ENCODE results near the gene TMEM132D. TPM values are rescaled to one million over a fixed set of nuclear protein-coding genes. Genes with fewer than 3 reads are reported as not detected.

TMEM132D gene
- total and polyA plus RNA-seq, 4 donors = 0.01 to 0.14 (median 0.08) TPM

DNA sequence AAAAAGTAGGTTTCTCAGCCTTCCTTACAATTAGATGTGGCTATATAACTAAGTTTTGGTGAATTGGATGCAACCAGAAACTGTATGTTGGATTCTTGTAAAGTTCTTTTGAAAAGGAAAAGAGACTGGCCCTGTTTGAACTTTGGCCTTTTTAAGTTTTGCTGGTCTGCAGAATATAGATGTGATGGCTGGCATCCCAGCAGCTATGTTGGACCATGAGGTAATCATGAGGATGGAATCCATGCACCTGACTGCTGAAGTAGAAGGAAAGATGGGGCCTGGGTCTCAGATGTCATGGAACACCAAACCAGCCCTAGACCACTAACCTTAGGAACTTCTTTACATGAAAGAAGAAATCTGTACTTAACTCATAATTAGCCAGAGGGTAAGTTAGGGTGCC is 568.1 kb downstream of the TMEM132D start:
- Histone ChIP-seq H3K9ac (ENCODE audit: low read depth in 1 of 2, low read length in 2 of 2) (no peak overlapping the region), H3K27me3 (ENCODE audit: control insufficient read depth in 4 of 4, insufficient read depth in 4 of 4, low read length in 3 of 4) (peaks cover 0 to 4% (median 0%) of the 10 kb centered on the region in 4 donors), H3K9me3 (ENCODE audit: control insufficient read depth in 4 of 4, low read length in 3 of 4) (peaks cover 0 to 6% (median under 1%) of the 10 kb centered on the region in 4 donors), H3K36me3 (ENCODE audit: control insufficient read depth in 4 of 4, insufficient read depth in 3 of 4, low read depth in 1 of 4, low read length in 3 of 4) (no peaks in the 10 kb centered on the region), H3K27ac (ENCODE audit: low read depth in 1 of 2, low read length in 2 of 2) (no peak overlapping the region), H3K4me3 (ENCODE audit: low read depth in 1 of 3, low read length in 3 of 3) (no peak overlapping the region), H3K4me1 (ENCODE audit: control insufficient read depth in 4 of 4, insufficient read depth in 4 of 4, low read length in 3 of 4) (no peaks in the 10 kb centered on the region)
- no peak for TF ChIP-seq TAF1 (conservative IDR thresholded peaks at IDR 0.05)
- no peak for TF ChIP-seq FOXA2 (IDR thresholded peaks at IDR 0.05)
- TF ChIP-seq, protein P1, sequence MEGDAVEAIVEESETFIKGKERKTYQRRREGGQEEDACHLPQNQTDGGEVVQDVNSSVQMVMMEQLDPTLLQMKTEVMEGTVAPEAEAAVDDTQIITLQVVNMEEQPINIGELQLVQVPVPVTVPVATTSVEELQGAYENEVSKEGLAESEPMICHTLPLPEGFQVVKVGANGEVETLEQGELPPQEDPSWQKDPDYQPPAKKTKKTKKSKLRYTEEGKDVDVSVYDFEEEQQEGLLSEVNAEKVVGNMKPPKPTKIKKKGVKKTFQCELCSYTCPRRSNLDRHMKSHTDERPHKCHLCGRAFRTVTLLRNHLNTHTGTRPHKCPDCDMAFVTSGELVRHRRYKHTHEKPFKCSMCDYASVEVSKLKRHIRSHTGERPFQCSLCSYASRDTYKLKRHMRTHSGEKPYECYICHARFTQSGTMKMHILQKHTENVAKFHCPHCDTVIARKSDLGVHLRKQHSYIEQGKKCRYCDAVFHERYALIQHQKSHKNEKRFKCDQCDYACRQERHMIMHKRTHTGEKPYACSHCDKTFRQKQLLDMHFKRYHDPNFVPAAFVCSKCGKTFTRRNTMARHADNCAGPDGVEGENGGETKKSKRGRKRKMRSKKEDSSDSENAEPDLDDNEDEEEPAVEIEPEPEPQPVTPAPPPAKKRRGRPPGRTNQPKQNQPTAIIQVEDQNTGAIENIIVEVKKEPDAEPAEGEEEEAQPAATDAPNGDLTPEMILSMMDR (IDR thresholded peaks at IDR 0.05; ENCODE audit: low read depth, low read length, missing input control) = no peak
- TF ChIP-seq RXRA (IDR thresholded peaks at IDR 0.05) = no peak
- TF ChIP-seq SP1 (IDR thresholded peaks at IDR 0.05) = no peak
- TF ChIP-seq, protein P2, sequence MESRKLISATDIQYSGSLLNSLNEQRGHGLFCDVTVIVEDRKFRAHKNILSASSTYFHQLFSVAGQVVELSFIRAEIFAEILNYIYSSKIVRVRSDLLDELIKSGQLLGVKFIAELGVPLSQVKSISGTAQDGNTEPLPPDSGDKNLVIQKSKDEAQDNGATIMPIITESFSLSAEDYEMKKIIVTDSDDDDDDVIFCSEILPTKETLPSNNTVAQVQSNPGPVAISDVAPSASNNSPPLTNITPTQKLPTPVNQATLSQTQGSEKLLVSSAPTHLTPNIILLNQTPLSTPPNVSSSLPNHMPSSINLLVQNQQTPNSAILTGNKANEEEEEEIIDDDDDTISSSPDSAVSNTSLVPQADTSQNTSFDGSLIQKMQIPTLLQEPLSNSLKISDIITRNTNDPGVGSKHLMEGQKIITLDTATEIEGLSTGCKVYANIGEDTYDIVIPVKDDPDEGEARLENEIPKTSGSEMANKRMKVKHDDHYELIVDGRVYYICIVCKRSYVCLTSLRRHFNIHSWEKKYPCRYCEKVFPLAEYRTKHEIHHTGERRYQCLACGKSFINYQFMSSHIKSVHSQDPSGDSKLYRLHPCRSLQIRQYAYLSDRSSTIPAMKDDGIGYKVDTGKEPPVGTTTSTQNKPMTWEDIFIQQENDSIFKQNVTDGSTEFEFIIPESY (IDR thresholded peaks at IDR 0.05) = no peak
- TF ChIP-seq GABPA (IDR thresholded peaks at IDR 0.05 in 1 of 2, conservative IDR thresholded peaks at IDR 0.05 in 1 of 2) = no peak
- TF ChIP-seq MAX (IDR thresholded peaks at IDR 0.05) = no peak
- TF ChIP-seq YY1 (IDR thresholded peaks at IDR 0.05) = no peak
- no peak for TF ChIP-seq RAD21 (IDR thresholded peaks at IDR 0.05)
- TF ChIP-seq HNF4G (IDR thresholded peaks at IDR 0.05) = no peak
- TF ChIP-seq EGR1 (IDR thresholded peaks at IDR 0.05; ENCODE audit: low read depth in 2 of 2) = no peak
- TF ChIP-seq HNF4A (conservative IDR thresholded peaks at IDR 0.05) = no peak
- no peak for TF ChIP-seq REST (IDR thresholded peaks at IDR 0.05)
- TF ChIP-seq NR2F2 (IDR thresholded peaks at IDR 0.05) = no peak
- TF ChIP-seq, protein P3, sequence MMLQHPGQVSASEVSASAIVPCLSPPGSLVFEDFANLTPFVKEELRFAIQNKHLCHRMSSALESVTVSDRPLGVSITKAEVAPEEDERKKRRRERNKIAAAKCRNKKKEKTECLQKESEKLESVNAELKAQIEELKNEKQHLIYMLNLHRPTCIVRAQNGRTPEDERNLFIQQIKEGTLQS (IDR thresholded peaks at IDR 0.05) = no peak
- TF ChIP-seq JUND (IDR thresholded peaks at IDR 0.05) = no peak
- no peak for DNase-seq (ENCODE audit: low spot score)

Data from liver (tissue), 9 donors.